ENCODE data around the gene TMEM44.
"Not testable (repeated sequence)": the region's sequence is repeated elsewhere in the genome, so short reads cannot be mapped to it uniquely, and the experiment has no call there.

The TMEM44 gene

GRCh38 chr3:194548346-194549321, 84.6 kb downstream of the TMEM44 start:
- no peak for DNase-seq (ENCODE audit: low read depth)
- no peak for TF ChIP-seq CTCF (IDR thresholded peaks at IDR 0.05; ENCODE audit: low read depth, low read length, missing control alignments)
- no peak overlapping the region for H3K4me3 ChIP-seq (ENCODE audit: low read depth, low read length)

GRCh38 chr3:194547042-194547441, 86.2 kb downstream of the TMEM44 start:
- DNase-seq (ENCODE audit: low read depth): no peak
- TF ChIP-seq CTCF (IDR thresholded peaks at IDR 0.05; ENCODE audit: low read depth, low read length, missing control alignments): no peak
- no peak overlapping the region for H3K4me3 ChIP-seq (ENCODE audit: low read depth, low read length)

GRCh38 chr3:194545538-194545937, 87.7 kb downstream of the TMEM44 start:
- not testable (repeated sequence) for DNase-seq (ENCODE audit: low read depth); H3K4me3 ChIP-seq (ENCODE audit: low read depth, low read length)

- H3K4me3 ChIP-seq (ENCODE audit: low read depth, low read length): no peak overlapping the region
- no peak for TF ChIP-seq CTCF (IDR thresholded peaks at IDR 0.05; ENCODE audit: low read depth, low read length, missing control alignments)
- no peak for DNase-seq (ENCODE audit: low read depth)
Observed at GRCh38 chr3:194543550-194543949, 89.7 kb downstream of the TMEM44 start.

- no peak for TF ChIP-seq CTCF (IDR thresholded peaks at IDR 0.05; ENCODE audit: low read depth, low read length, missing control alignments)
- no peak for DNase-seq (ENCODE audit: low read depth)
Observed at GRCh38 chr3:194541483-194541882, 91.7 kb downstream of the TMEM44 start.

GRCh38 chr3:194540274-194540905, 92.8 kb downstream of the TMEM44 start:
- no peak overlapping the region for H3K4me3 ChIP-seq (ENCODE audit: low read depth, low read length)
- TF ChIP-seq CTCF (IDR thresholded peaks at IDR 0.05; ENCODE audit: low read depth, low read length, missing control alignments): no peak
- no peak for DNase-seq (ENCODE audit: low read depth)

More at GRCh38 chr3:194541483-194541882, 91.7 kb downstream of the TMEM44 start:
- H3K4me3 ChIP-seq (ENCODE audit: low read depth, low read length): no peak overlapping the region

- no peak for TF ChIP-seq CTCF (IDR thresholded peaks at IDR 0.05; ENCODE audit: low read depth, low read length, missing control alignments)
Observed at GRCh38 chr3:194539498-194539897, 93.7 kb downstream of the TMEM44 start.

More at GRCh38 chr3:194539498-194539897, 93.7 kb downstream of the TMEM44 start:
- no peak overlapping the region for H3K4me3 ChIP-seq (ENCODE audit: low read depth, low read length)
- DNase-seq (ENCODE audit: low read depth): no peak
